SU-DHL-6 (cell line): ENCODE data around the gene RAB1B.

Experiments
- H2AFZ ChIP-seq: fragments of 200-600 bp; sonication (generic); 2 replicates; pipeline ENCODE4 v1.6.1; 2014; ENCODE audit warnings: low read depth, mild to moderate bottlenecking, moderate library complexity, mixed read lengths, antibody characterized with exemption, low read length; ENCODE audit not compliant: severe bottlenecking
- H3F3A ChIP-seq: fragments of 200-600 bp; shearing (Covaris generic); 2 replicates; pipeline ENCODE4 v1.6.0; 2016; ENCODE audit warnings: antibody characterized with exemption, mild to moderate bottlenecking; ENCODE audit not compliant: insufficient read depth
- H3K27ac ChIP-seq: fragments of 200-600 bp; sonication (generic); 2 replicates; pipeline ENCODE4 v1.5.1; 2016; ENCODE audit warnings: low read depth, mild to moderate bottlenecking, low read length, moderate library complexity, mixed read lengths
- H3K27me3 ChIP-seq: fragments of 200-600 bp; sonication (generic), shearing (Covaris generic); 2 replicates; pipeline ENCODE4 v1.6.0; 2014; ENCODE audit warnings: mild to moderate bottlenecking, low read length
- H3K36me3 ChIP-seq: fragments of 200-600 bp; sonication (generic); 2 replicates; pipeline ENCODE4 v1.6.1; 2014; ENCODE audit warnings: mild to moderate bottlenecking, low read length, mixed read lengths
- H3K4me2 ChIP-seq: fragments of 300-600, 200-600 bp; shearing (Covaris generic), sonication (generic); 2 replicates; pipeline ENCODE4 v1.6.0; 2014; ENCODE audit warnings: low read length, low read depth, mild to moderate bottlenecking; ENCODE audit not compliant: poor library complexity, severe bottlenecking
- H3K4me3 ChIP-seq: fragments of 200-600 bp; sonication (generic); 2 replicates; pipeline ENCODE4 v1.5.1; 2014; ENCODE audit warnings: antibody characterized with exemption, low read length, mild to moderate bottlenecking, mixed read lengths; ENCODE audit not compliant: insufficient read depth, poor library complexity, severe bottlenecking
- H3K79me2 ChIP-seq: fragments of 200-600 bp; sonication (generic); 2 replicates; pipeline ENCODE4 v1.6.1; 2014; ENCODE audit warnings: mild to moderate bottlenecking, low read length, moderate library complexity; ENCODE audit not compliant: insufficient read depth
- H3K9ac ChIP-seq: fragments of 200-600 bp; sonication (generic); 2 replicates; pipeline ENCODE4 v1.7.0; 2014; ENCODE audit warnings: mild to moderate bottlenecking, low read length
- H3K9me2 ChIP-seq: fragments of 200-600 bp; sonication (generic); replicated peaks from 2 replicates; pipeline ENCODE4 v1.6.1; 2014; ENCODE audit warnings: low read length; ENCODE audit not compliant: insufficient read depth
- H3K9me3 ChIP-seq: fragments of 200-600 bp; sonication (generic); 2 replicates; pipeline ENCODE4 v1.6.1; 2014; ENCODE audit warnings: low read length, mixed read lengths; ENCODE audit not compliant: insufficient read depth
- H4K20me1 ChIP-seq: fragments of 200-600 bp; sonication (generic); 2 replicates; pipeline ENCODE4 v1.6.1; 2014; ENCODE audit warnings: low read depth, mild to moderate bottlenecking, antibody characterized with exemption, low read length, moderate library complexity, mixed read lengths
- CTCF ChIP-seq: fragments of 200-600 bp; sonication (generic); IDR thresholded peaks from one replicate; pipeline ENCODE4 v1.5.1; 2017; ENCODE audit warnings: antibody characterized with exemption, mild to moderate bottlenecking, low read length, moderate library complexity; ENCODE audit not compliant: insufficient read depth, poor library complexity, severe bottlenecking
- EZH2phosphoT487 ChIP-seq: fragments of 200-600 bp; sonication (generic), shearing (Covaris generic); conservative IDR thresholded peaks from 2 replicates; pipeline ENCODE4 v1.6.1; 2018; ENCODE audit warnings: mild to moderate bottlenecking, antibody characterized with exemption, low read length, moderate library complexity, mixed read lengths

The RAB1B gene

GRCh38 chr11:66280428-66280827, 12.0 kb downstream of the RAB1B start:
- H3K27ac ChIP-seq: no peak overlapping the region
- no peaks in the 10 kb centered on the region for H3K79me2 ChIP-seq
- TF ChIP-seq CTCF (no peak), EZH2phosphoT487 (no peak)
- peaks cover 5% of the 10 kb centered on the region; the same call in 1 of the 2 replicates for H3F3A ChIP-seq
- no peak overlapping the region for H3K9ac ChIP-seq
- H3K4me2 ChIP-seq: no peak overlapping the region
- no peaks in the 10 kb centered on the region; the same call in 1 of the 2 replicates for H4K20me1 ChIP-seq
- H2AFZ ChIP-seq: no peak overlapping the region
- no peak overlapping the region for H3K4me3 ChIP-seq
- H3K36me3 ChIP-seq: no peaks in the 10 kb centered on the region
- H3K27me3 ChIP-seq: no peaks in the 10 kb centered on the region
- no peaks in the 10 kb centered on the region for H3K9me2 ChIP-seq
- no peaks in the 10 kb centered on the region for H3K9me3 ChIP-seq

- H3K9me2 ChIP-seq: no peaks in the 10 kb centered on the region
- peaks cover 5% of the 10 kb centered on the region; the same call in 1 of the 2 replicates for H3F3A ChIP-seq
- H3K9ac ChIP-seq: no peak overlapping the region
- no peak overlapping the region for H2AFZ ChIP-seq
- H4K20me1 ChIP-seq: no peaks in the 10 kb centered on the region
- no peaks in the 10 kb centered on the region for H3K9me3 ChIP-seq
- no peak overlapping the region for H3K4me3 ChIP-seq
- no peak overlapping the region for H3K27ac ChIP-seq
- H3K79me2 ChIP-seq: no peaks in the 10 kb centered on the region
- TF ChIP-seq EZH2phosphoT487: no peak
- no peak for TF ChIP-seq CTCF
- no peak overlapping the region for H3K4me2 ChIP-seq
- no peaks in the 10 kb centered on the region for H3K27me3 ChIP-seq
- H3K36me3 ChIP-seq: no peaks in the 10 kb centered on the region
Observed at GRCh38 chr11:66281001-66281400, 12.6 kb downstream of the RAB1B start.

- Histone ChIP-seq H2AFZ (no peak overlapping the region), H3F3A (peaks cover 5% of the 10 kb centered on the region; the same call in 1 of the 2 replicates), H3K4me2 (no peak overlapping the region), H3K27ac (no peak overlapping the region), H4K20me1 (no peaks in the 10 kb centered on the region), H3K4me3 (no peak overlapping the region), H3K36me3 (no peaks in the 10 kb centered on the region), H3K9ac (no peak overlapping the region), H3K27me3 (no peaks in the 10 kb centered on the region), H3K9me2 (no peaks in the 10 kb centered on the region), H3K79me2 (no peaks in the 10 kb centered on the region), H3K9me3 (no peaks in the 10 kb centered on the region)
- no peak for TF ChIP-seq CTCF
- no peak for TF ChIP-seq EZH2phosphoT487
Observed at GRCh38 chr11:66281776-66282467, 13.5 kb downstream of the RAB1B start.
